Testis (tissue), 2 donors: ENCODE results near the gene PRKN.

Source experiments
- CTCF ChIP-seq, 3 experiments: fragments of 450-650 bp in 2 of 3; fragments of 200-600 bp in 1 of 3; sonication (generic) in 1 of 3; IDR thresholded peaks; one replicate each; pipeline ENCODE4 v1.5.1; 2016 to 2019; ENCODE audit warnings: antibody characterized with exemption in 3 of 3, mild to moderate bottlenecking in 2 of 3, moderate library complexity in 1 of 3
- POLR2A ChIP-seq: fragments of 450-650 bp; IDR thresholded peaks from one replicate; pipeline ENCODE4 v1.6.1; 2017; ENCODE audit warnings: antibody characterized with exemption, mild to moderate bottlenecking, moderate library complexity

- TF ChIP-seq CTCF (IDR thresholded peaks at IDR 0.05): no peak
- TF ChIP-seq POLR2A: no peak
Measured at GRCh38 chr6:161949531-161949930, 778.0 kb downstream of the PRKN start.
